Skeletal muscle tissue (tissue), 4 donors: ENCODE measurements around the gene CD300H. TPM values are rescaled to one million over a fixed set of nuclear protein-coding genes. Genes with fewer than 3 reads are reported as not detected.
"Not testable (repeated sequence)": the region's sequence is repeated elsewhere in the genome, so short reads cannot be mapped to it uniquely, and the experiment has no call there.

ENCODE experiments used
- H3K27ac ChIP-seq: one replicate; pipeline ENCODE4 v1.7.0; 2013; ENCODE audit warnings: mild to moderate bottlenecking, low read depth, low read length, inconsistent platforms
- H3K27me3 ChIP-seq, 3 donors: one replicate each; pipeline ENCODE4 v1.7.0; 2013; ENCODE audit warnings: low read length in 3 of 3; ENCODE audit not compliant: control insufficient read depth in 3 of 3, insufficient read depth in 3 of 3
- H3K36me3 ChIP-seq, 3 donors: one replicate each; pipeline ENCODE4 v1.7.0; 2013; ENCODE audit warnings: low read length in 3 of 3; ENCODE audit not compliant: control insufficient read depth in 3 of 3, insufficient read depth in 3 of 3
- H3K4me1 ChIP-seq, 3 donors: one replicate each; pipeline ENCODE4 v1.7.0; 2013; ENCODE audit warnings: low read length in 3 of 3, mild to moderate bottlenecking in 3 of 3; ENCODE audit not compliant: control insufficient read depth in 3 of 3, insufficient read depth in 3 of 3
- H3K4me3 ChIP-seq, 3 donors: one replicate each; pipeline ENCODE4 v1.7.0; 2013; ENCODE audit warnings: low read length in 3 of 3
- H3K9ac ChIP-seq, 3 donors: one replicate each; pipeline ENCODE4 v1.7.0; 2013; ENCODE audit warnings: low read length in 3 of 3, mild to moderate bottlenecking in 3 of 3, moderate library complexity in 2 of 3, low read depth in 1 of 3
- H3K9me3 ChIP-seq, 3 donors: one replicate each; pipeline ENCODE4 v1.7.0; 2013; ENCODE audit warnings: low read length in 3 of 3; ENCODE audit not compliant: control insufficient read depth in 3 of 3
- total RNA-seq: library from RNA; depleted of rRNA; stranded (reverse); fragments of >200 nt; gene quantifications from one replicate; pipeline ENCODE4 v1.2.3, GENCODE V29; 2014
- donor health status: Osteomylitis.

CD300H gene
- total RNA-seq, 1 donor from 2014 or later = not detected

DNA sequence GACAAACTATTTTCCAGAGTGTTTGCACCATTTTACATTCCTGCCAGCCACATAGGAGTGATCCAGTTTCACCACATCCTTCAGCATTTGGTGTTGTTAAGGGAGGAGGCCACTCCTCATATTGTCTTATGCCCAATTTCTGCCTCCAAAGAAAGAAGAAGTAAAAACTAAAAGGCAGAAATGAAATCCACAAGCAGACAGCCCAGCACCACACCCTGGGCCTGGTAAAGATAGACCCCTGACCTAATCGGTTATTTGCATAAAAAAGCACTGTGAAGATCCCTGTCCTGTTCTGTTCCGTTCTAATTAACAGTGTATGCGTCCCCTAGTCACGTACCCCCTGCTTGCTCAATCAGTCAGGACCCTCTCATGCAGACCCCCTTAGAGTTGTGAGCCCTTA, 8.9 kb downstream of the CD300H start:
- H3K9ac ChIP-seq, H3K4me3 ChIP-seq, H3K4me1 ChIP-seq, H3K9me3 ChIP-seq, H3K36me3 ChIP-seq, H3K27me3 ChIP-seq, H3K27ac ChIP-seq: not testable (repeated sequence)

DNA sequence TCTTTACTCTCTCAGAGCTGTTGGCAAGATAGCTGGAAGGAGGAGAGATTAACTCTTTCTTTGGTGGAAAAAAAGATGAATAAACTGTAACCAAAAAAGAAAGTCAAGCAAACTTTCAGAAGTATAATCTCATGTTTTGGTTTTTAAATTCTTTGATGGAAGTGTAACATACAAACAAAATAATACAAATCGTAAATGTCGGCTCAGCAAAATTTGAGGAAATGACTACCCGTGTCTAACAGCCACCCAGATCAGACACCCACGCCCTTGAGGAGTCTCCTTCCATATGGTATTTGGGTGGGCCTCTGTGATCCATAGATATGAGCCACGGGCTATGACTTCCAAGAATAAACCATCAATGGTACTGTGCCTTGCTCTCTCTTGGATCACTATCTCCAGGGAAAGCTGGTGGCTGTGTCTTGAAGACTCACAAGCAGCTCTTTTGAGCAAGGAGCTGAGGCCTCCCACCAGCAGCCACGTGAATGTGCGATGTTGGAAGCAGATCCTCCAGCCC, 11.8 kb downstream of the CD300H start:
- Histone ChIP-seq H3K9me3 (no peaks in the 10 kb centered on the region), H3K36me3 (no peaks in the 10 kb centered on the region), H3K9ac (no peak overlapping the region), H3K4me1 (peaks cover 0 to 2% (median 0%) of the 10 kb centered on the region in 3 donors), H3K27me3 (peaks cover 0 to 9% (median 6%) of the 10 kb centered on the region in 3 donors), H3K4me3 (no peak overlapping the region), H3K27ac (no peak overlapping the region)

DNA sequence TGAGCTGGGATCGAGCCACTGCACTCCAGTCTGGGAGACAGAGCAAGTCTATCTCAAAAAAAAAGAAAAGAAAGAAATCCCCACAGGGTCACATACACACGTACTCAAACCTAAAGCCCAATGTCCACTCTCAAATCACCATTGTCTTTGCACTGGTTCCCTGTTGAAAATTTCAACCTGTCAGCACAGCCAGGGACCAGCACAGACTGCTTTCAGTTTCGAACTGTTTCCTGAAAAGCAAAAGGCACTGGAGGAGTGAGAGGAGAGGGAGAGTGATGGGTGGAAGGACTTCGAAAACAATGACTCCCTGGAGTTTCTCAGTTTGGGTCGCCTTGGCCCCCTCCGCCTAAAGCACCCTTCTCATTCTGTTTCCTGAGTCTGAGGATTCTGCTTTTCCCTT, 12.4 kb downstream of the CD300H start:
- Histone ChIP-seq H3K36me3 (no peaks in the 10 kb centered on the region), H3K9ac (no peak overlapping the region), H3K27ac (no peak overlapping the region), H3K4me3 (no peak overlapping the region), H3K27me3 (peaks cover 0 to 10% (median 9%) of the 10 kb centered on the region in 3 donors), H3K9me3 (no peaks in the 10 kb centered on the region), H3K4me1 (peaks cover 0 to 2% (median 0%) of the 10 kb centered on the region in 3 donors)

DNA sequence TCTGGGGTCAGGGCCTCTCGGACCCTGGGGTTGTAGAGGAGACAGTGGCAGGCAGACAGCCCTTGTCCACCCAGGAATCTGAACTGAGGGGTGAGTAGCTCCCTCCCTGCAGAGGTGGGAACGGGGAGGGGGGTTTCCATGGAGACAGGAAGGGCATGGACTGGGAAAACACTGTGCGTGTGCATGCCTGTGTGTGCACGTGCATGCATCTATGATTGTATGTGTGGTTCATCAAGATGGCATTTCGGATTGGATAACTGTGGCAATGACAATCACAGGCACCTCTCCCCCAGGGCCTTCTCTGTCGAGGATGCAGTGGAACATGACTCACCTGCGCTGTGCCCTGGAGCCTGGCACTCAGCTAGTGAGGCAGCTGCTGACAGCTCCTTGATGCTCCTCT, 15.3 kb downstream of the CD300H start:
- Histone ChIP-seq H3K4me3 (no peak overlapping the region), H3K4me1 (peaks cover 0 to 2% (median 0%) of the 10 kb centered on the region in 3 donors), H3K9ac (no peak overlapping the region), H3K27ac (no peak overlapping the region), H3K9me3 (no peaks in the 10 kb centered on the region), H3K27me3 (peaks cover 0 to 26% (median 20%) of the 10 kb centered on the region in 3 donors), H3K36me3 (no peaks in the 10 kb centered on the region)

DNA sequence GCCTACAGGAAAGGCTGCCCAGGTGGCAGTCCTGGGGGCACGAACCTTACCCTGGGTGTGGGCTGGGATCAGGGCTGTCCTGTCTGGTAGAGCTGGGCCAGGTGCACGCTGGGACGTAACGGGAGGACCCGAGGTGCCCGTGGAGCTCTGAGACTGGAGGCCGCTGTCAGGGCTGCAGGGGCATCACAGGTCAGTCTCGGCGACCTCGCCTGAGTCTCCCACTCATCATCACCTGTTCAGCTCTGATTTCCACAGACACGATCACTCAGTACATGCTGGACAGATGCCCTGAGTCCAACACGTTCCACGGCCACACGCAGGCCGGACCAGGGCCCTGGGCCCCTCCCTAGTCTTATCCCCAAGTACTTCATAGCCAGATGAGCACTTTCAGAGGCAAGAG, 16.7 kb downstream of the CD300H start:
- Histone ChIP-seq H3K4me3 (no peak overlapping the region), H3K27me3 (peaks cover 0 to 26% (median 20%) of the 10 kb centered on the region in 3 donors)

DNA sequence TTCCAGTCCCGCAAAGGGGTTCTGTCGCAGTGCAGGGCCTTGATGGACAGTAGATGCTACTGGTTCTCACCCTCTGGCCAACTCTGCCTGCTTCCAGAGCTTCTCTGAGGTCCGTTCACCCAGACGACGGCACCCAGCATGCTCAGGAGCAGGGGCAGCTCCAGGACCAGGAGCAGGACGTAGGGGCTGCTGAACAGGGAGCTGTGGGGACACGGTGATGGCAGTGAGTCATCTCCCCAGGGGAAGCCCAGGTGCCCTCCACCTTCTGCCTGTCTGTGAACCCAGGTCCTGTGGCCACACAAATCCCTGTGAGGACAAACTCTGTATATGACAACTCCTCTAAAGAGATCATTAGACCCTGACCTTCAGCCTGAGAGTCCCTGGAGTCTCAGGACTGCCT, 18.0 kb downstream of the CD300H start:
- no peaks in the 10 kb centered on the region for H3K4me1 ChIP-seq
- no peaks in the 10 kb centered on the region for H3K9me3 ChIP-seq
- H3K27ac ChIP-seq = no peak overlapping the region
- H3K36me3 ChIP-seq = no peaks in the 10 kb centered on the region
- H3K27me3 ChIP-seq = peaks cover 0 to 26% (median 20%) of the 10 kb centered on the region in 3 donors
- H3K9ac ChIP-seq = no peak overlapping the region
- H3K4me3 ChIP-seq = no peak overlapping the region

More for the DNA sequence above, 16.7 kb downstream of the CD300H start:
- peaks cover 0 to 2% (median 0%) of the 10 kb centered on the region in 3 donors for H3K4me1 ChIP-seq
- no peak overlapping the region for H3K9ac ChIP-seq
- H3K27ac ChIP-seq = no peak overlapping the region
- no peaks in the 10 kb centered on the region for H3K36me3 ChIP-seq
- H3K9me3 ChIP-seq = no peaks in the 10 kb centered on the region

DNA sequence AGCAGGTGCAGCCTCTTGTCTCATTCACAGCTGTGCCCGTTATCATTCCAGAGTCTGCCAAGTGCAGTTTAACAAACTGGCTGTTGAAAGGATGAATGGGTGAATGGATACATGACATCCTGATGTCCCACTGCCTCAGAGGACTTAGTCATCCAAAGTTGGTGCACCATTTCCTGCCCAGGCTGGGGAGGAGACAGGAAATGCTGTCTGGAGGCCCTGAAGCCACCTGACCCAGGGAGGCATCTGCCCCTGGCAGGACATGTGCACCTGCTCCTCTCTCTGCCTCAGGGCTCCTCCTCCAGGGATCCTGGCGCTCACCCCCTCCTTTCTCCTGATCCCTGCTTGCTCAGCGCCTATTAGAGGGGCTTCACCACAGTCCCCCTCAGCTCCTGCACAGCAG, 19.6 kb downstream of the CD300H start:
- no peak overlapping the region for H3K9ac ChIP-seq
- no peaks in the 10 kb centered on the region for H3K36me3 ChIP-seq
- H3K4me3 ChIP-seq = no peak overlapping the region
- no peaks in the 10 kb centered on the region for H3K4me1 ChIP-seq
- H3K9me3 ChIP-seq = no peaks in the 10 kb centered on the region
- H3K27me3 ChIP-seq = peaks cover 0 to 28% (median 17%) of the 10 kb centered on the region in 3 donors
- H3K27ac ChIP-seq = no peak overlapping the region

DNA sequence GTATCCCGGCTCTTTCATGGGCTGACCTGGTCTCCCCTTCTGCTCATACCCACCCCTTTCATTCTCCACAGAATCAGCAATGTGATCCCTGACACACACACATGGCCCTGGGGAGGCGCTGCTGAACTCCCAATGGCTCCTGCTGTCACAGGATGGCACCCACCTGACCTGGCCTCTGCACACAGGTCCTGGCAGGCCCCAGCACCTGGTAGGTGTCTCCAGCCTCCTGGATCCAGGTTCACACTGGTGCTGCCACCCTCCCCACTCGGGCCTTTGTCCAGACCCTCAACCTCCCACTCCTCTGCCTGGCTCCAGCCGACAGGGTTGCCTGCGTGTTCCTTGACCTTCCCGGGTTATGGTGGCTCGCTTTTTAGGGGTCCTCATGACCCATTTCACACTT, 20.0 kb downstream of the CD300H start:
- H3K9ac ChIP-seq = no peak overlapping the region

DNA sequence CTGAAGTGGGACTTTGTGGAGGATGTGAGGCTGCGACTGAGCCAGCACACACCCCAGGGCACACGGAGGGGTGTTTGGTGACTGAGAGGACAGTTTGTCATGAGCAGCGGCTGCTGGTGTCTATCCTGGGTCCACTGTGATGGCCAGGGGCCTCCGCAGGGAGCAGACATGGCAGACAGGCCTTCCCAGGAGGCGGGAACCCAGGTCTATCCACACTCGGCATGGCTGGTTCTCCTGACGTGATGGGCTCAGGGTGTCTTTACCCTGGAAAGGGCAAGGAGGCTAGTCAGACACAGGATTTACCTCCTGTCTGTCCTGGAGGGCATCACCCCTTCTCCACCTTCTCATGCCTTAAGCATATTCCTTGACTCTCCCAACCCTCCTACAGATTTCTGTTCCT, 20.7 kb downstream of the CD300H start:
- Histone ChIP-seq H3K36me3 (no peaks in the 10 kb centered on the region), H3K27ac (no peak overlapping the region), H3K27me3 (peaks cover 0 to 24% (median 17%) of the 10 kb centered on the region in 3 donors), H3K9ac (no peak overlapping the region), H3K9me3 (no peaks in the 10 kb centered on the region), H3K4me3 (no peak overlapping the region), H3K4me1 (no peaks in the 10 kb centered on the region)

More for the DNA sequence above, 20.0 kb downstream of the CD300H start:
- Histone ChIP-seq H3K27ac (no peak overlapping the region), H3K27me3 (peaks cover 0 to 27% (median 17%) of the 10 kb centered on the region in 3 donors), H3K36me3 (no peaks in the 10 kb centered on the region), H3K9me3 (no peaks in the 10 kb centered on the region), H3K4me3 (no peak overlapping the region), H3K4me1 (no peaks in the 10 kb centered on the region)

DNA sequence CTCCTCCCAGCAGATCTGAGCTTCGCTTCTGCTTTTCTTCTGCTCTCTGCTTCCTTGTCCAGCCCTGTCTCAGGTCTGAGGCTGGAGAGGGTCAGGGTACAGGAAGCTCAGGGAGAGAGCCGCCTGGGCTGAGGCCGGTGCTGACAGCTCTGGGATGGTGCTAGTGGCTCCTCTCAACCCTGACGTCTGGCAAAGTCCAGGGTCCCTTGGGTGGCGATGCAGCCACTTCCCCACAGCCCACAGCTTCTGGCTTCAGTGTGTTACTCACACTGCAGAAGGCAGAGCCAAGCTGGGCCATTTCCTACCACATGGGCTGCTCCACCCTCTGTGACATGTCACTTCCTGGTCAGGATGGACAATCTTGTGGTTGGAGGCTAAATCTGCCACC, 21.5 kb downstream of the CD300H start, which contains the start of gene CD300C:
Gene CD300C, minus strand, starts transcription at position 273 of the 388 bp plus-strand sequence. CDS start 333 bp downstream, outside the sequence.
- Histone ChIP-seq H3K9me3 (no peaks in the 10 kb centered on the region), H3K4me3 (peak within 1 kb of the TSS in 1 of 3 donors; percentile 30), H3K36me3 (no peaks in the 10 kb centered on the region), H3K4me1 (no peaks in the 10 kb centered on the region), H3K27ac (no peak within 1 kb of the TSS), H3K27me3 (peaks cover 0 to 24% (median 11%) of the 10 kb centered on the region in 3 donors), H3K9ac (no peak within 1 kb of the TSS)
